H1 (cell line): ENCODE data around the gene PHACTR1. TPM values are rescaled to one million over a fixed set of nuclear protein-coding genes. Genes with fewer than 3 reads are reported as not detected.

Source experiments
- CTCF ChIA-PET: fragments of 300-600 bp; sonication (Branson Sonifier 250); formaldehyde crosslinking; loops from one replicate; lab custom pipeline; 2021; ENCODE audit not compliant: partially characterized antibody; lab: Charles Lee
- POLR2A ChIA-PET: fragments of 300-600 bp; sonication (Branson Sonifier 250); formaldehyde crosslinking; loops from one replicate; lab custom pipeline; 2021; ENCODE audit warnings: inconsistent platforms; ENCODE audit not compliant: partially characterized antibody; lab: Charles Lee
- DNase-seq, 2 experiments: peaks; one replicate each; pipeline versions ENCODE4 v3.0.0 to v3.0.0-alpha.2; 2010 to 2022; ENCODE audit warnings: low spot score in 2 of 2, low read depth in 1 of 2, mixed read lengths in 1 of 2
- FAIRE-seq: peaks from 2 replicates; lab custom pipeline; 2011; peaks lifted over from hg19 to GRCh38; lab: Jason Lieb, UNC
- H2AFZ ChIP-seq: 2 replicates; pipeline ENCODE4 v1.8.1; 2012; ENCODE audit warnings: low read length, inconsistent platforms
- H2AK5ac ChIP-seq: 2 replicates; pipeline ENCODE4 v1.6.1; 2013; ENCODE audit warnings: low read depth, low read length
- H2BK120ac ChIP-seq: replicated peaks from 2 replicates; pipeline ENCODE3; 2013; ENCODE audit warnings: low read depth, low read length, inconsistent platforms
- H2BK12ac ChIP-seq: 2 replicates; pipeline ENCODE4 v1.6.1; 2013; ENCODE audit warnings: low read depth, low read length
- H2BK15ac ChIP-seq: 2 replicates; pipeline ENCODE4 v1.6.1; 2013; ENCODE audit warnings: low read length
- H2BK20ac ChIP-seq: 2 replicates; pipeline ENCODE4 v1.6.1; 2013; ENCODE audit warnings: low read length
- H2BK5ac ChIP-seq: 2 replicates; pipeline ENCODE4 v1.6.1; 2013; ENCODE audit warnings: low read depth, low read length
- H3K14ac ChIP-seq: 2 replicates; pipeline ENCODE4 v1.6.1; 2013; ENCODE audit warnings: inconsistent platforms; ENCODE audit not compliant: insufficient read length
- H3K18ac ChIP-seq: 2 replicates; pipeline ENCODE4 v1.6.1; 2013; ENCODE audit warnings: low read length; ENCODE audit errors: extremely low read depth
- H3K23ac ChIP-seq: 2 replicates; pipeline ENCODE4 v1.6.1; 2013; ENCODE audit warnings: inconsistent platforms; ENCODE audit not compliant: insufficient read length
- H3K23me2 ChIP-seq: 2 replicates; pipeline ENCODE4 v1.6.1; 2013; ENCODE audit warnings: low read depth, low read length
- H3K27ac ChIP-seq: 2 replicates; pipeline ENCODE4 v1.6.1; 2011; ENCODE audit warnings: low read depth, low read length, inconsistent platforms
- H3K27me3 ChIP-seq, 4 experiments: replicated peaks in 1 of 4; 1 replicate in 1 of 4; 2 replicates in 3 of 4; pipeline versions ENCODE4 v1.6.1 to v1.8.1; 2011 to 2013; ENCODE audit warnings: low read length in 3 of 4, mild to moderate bottlenecking in 3 of 4, inconsistent platforms in 2 of 4, mixed read lengths in 2 of 4, moderate library complexity in 1 of 4; ENCODE audit not compliant: control insufficient read depth in 3 of 4, insufficient read depth in 3 of 4; ENCODE audit errors: extremely low read depth in 1 of 4
- H3K36me3 ChIP-seq, 4 experiments: 2 replicates each; pipeline versions ENCODE4 v1.6.1 to v1.8.1; 2011 to 2013; ENCODE audit warnings: mild to moderate bottlenecking in 4 of 4, low read length in 3 of 4, moderate library complexity in 2 of 4, control low read depth in 1 of 4, inconsistent platforms in 1 of 4; ENCODE audit not compliant: insufficient read depth in 4 of 4, control insufficient read depth in 2 of 4
- H3K4ac ChIP-seq: replicated peaks from 2 replicates; pipeline ENCODE3; 2013; ENCODE audit warnings: low read length, low read depth, mixed read lengths, inconsistent platforms; ENCODE audit not compliant: insufficient read length
- H3K4me1 ChIP-seq, 4 experiments: replicated peaks in 1 of 4; 1 replicate in 1 of 4; 2 replicates in 3 of 4; pipeline versions ENCODE4 v1.6.1 to v1.8.1; 2011 to 2013; ENCODE audit warnings: low read length in 3 of 4, inconsistent platforms in 2 of 4, mixed read lengths in 1 of 4; ENCODE audit not compliant: insufficient read depth in 4 of 4, control insufficient read depth in 3 of 4
- H3K4me2 ChIP-seq, 2 experiments: 2 replicates each; pipeline versions ENCODE4 v1.6.1 to v1.8.1; 2011 to 2013; ENCODE audit warnings: low read depth in 2 of 2, low read length in 2 of 2, control low read depth in 1 of 2, inconsistent platforms in 1 of 2, mild to moderate bottlenecking in 1 of 2; ENCODE audit not compliant: insufficient read depth in 1 of 2
- H3K4me3 ChIP-seq, 4 experiments: fragments of 200-600, 300-600 bp in 1 of 4; sonication (generic), shearing (Covaris generic), sonication (Bioruptor Twin) in 1 of 4; 2 replicates each; pipeline versions ENCODE4 v1.5.1 to v1.8.1; 2011 to 2016; ENCODE audit warnings: low read length in 4 of 4, low read depth in 3 of 4, control low read depth in 2 of 4, inconsistent platforms in 2 of 4, mild to moderate bottlenecking in 2 of 4, mixed read lengths in 1 of 4, moderate library complexity in 1 of 4; ENCODE audit not compliant: insufficient read depth in 2 of 4; ENCODE audit errors: extremely low read depth in 1 of 4
- H3K56ac ChIP-seq: replicated peaks from 2 replicates; pipeline ENCODE3; 2013; ENCODE audit warnings: low read depth, mild to moderate bottlenecking, mixed read lengths, low read length, inconsistent platforms; ENCODE audit not compliant: insufficient read length
- H3K79me1 ChIP-seq: 2 replicates; pipeline ENCODE4 v1.6.1; 2013; ENCODE audit warnings: low read depth, low read length, control low read depth
- H3K79me2 ChIP-seq, 2 experiments: 2 replicates each; pipeline versions ENCODE4 v1.6.1 to v1.8.1; 2012 to 2013; ENCODE audit warnings: low read length in 2 of 2, mild to moderate bottlenecking in 2 of 2, inconsistent platforms in 1 of 2; ENCODE audit not compliant: insufficient read depth in 2 of 2, control insufficient read depth in 1 of 2
- H3K9ac ChIP-seq, 4 experiments: replicated peaks in 1 of 4; 1 replicate in 1 of 4; 2 replicates in 3 of 4; pipeline versions ENCODE4 v1.6.1 to v1.8.1; 2011 to 2013; ENCODE audit warnings: low read depth in 3 of 4, low read length in 3 of 4, control low read depth in 2 of 4, mild to moderate bottlenecking in 2 of 4, moderate library complexity in 2 of 4, inconsistent platforms in 1 of 4; ENCODE audit errors: extremely low read depth in 1 of 4
- H3K9me3 ChIP-seq, 2 experiments: 2 replicates each; pipeline versions ENCODE4 v1.6.1 to v1.8.1; 2012 to 2013; ENCODE audit warnings: mild to moderate bottlenecking in 2 of 2, moderate library complexity in 2 of 2, control low read depth in 1 of 2, inconsistent platforms in 1 of 2, low read depth in 1 of 2, low read length in 1 of 2, mixed read lengths in 1 of 2; ENCODE audit not compliant: insufficient read depth in 2 of 2
- H4K20me1 ChIP-seq, 2 experiments: replicated peaks in 1 of 2; 2 replicates each; pipeline versions ENCODE3 to v1.8.1; 2011 to 2013; ENCODE audit warnings: inconsistent platforms in 2 of 2, low read length in 2 of 2, mild to moderate bottlenecking in 1 of 2; ENCODE audit not compliant: insufficient read depth in 2 of 2, control insufficient read depth in 1 of 2
- H4K5ac ChIP-seq: 2 replicates; pipeline ENCODE4 v1.6.1; 2013; ENCODE audit warnings: low read length, low read depth, mixed read lengths, inconsistent platforms; ENCODE audit not compliant: insufficient read length
- H4K8ac ChIP-seq: 2 replicates; pipeline ENCODE4 v1.8.0; 2013; ENCODE audit warnings: mild to moderate bottlenecking, moderate library complexity, low read length, inconsistent platforms; ENCODE audit not compliant: insufficient read depth; ENCODE audit errors: extremely low read depth
- H4K91ac ChIP-seq: replicated peaks from 2 replicates; pipeline ENCODE3; 2013; ENCODE audit warnings: low read length, mixed read lengths, inconsistent platforms; ENCODE audit not compliant: insufficient read length
- BACH1 ChIP-seq: IDR thresholded peaks from 2 replicates; pipeline ENCODE4 v1.6.1; 2012; ENCODE audit warnings: low read length, improper control_type of control experiment
- KDM5A ChIP-seq: fragments of 200-600 bp; IDR thresholded peaks from 2 replicates; pipeline ENCODE4 v1.7.1; 2012; ENCODE audit warnings: mild to moderate bottlenecking, low read length, inconsistent platforms, mixed read lengths
- MAX ChIP-seq: IDR thresholded peaks from 2 replicates; pipeline ENCODE4 v1.6.1; 2012; ENCODE audit warnings: inconsistent platforms
- RNF2 ChIP-seq: fragments of 200-900, 300-1000 bp; sonication (generic); IDR thresholded peaks from 2 replicates; pipeline ENCODE4 v1.7.1; 2016; ENCODE audit warnings: borderline replicate concordance, low read depth, mild to moderate bottlenecking, antibody characterized with exemption, low read length; ENCODE audit not compliant: poor library complexity, severe bottlenecking; ENCODE audit errors: missing control alignments
- RXRA ChIP-seq: IDR thresholded peaks from 2 replicates; pipeline ENCODE4 v1.6.1; 2011; ENCODE audit warnings: low read depth, mild to moderate bottlenecking, low read length, moderate library complexity; ENCODE audit not compliant: insufficient read depth
- TAF7 ChIP-seq: optimal IDR thresholded peaks from 2 replicates; pipeline ENCODE3; 2011; ENCODE audit warnings: low read depth, mild to moderate bottlenecking, inconsistent platforms, low read length, moderate library complexity, borderline replicate concordance
- WGBS, 2 experiments: shearing (Covaris generic) in 1 of 2; methylation state at CpG; one replicate each; pipeline versions ENCODE4 v1.1.6 to v1.1.7; 2013 to 2015; ENCODE audit warnings: low lambda C conversion rate in 2 of 2, mixed read lengths in 2 of 2, inconsistent platforms in 1 of 2, low coverage in 1 of 2, missing lambda C conversion rate in 1 of 2; ENCODE audit not compliant: insufficient replicate concordance in 2 of 2, insufficient coverage in 1 of 2, insufficient read length in 1 of 2; ENCODE audit errors: extremely low coverage in 1 of 2, missing lambda C conversion rate in 1 of 2; 5-methylcytosine and 5-hydroxymethylcytosine counted together
- polyA plus RNA-seq, 7 experiments: library from polyadenylated mRNA; depleted of rRNA in 3 of 7; stranded (reverse) in 5 of 7; unstranded in 2 of 7; fragments of >200 nt in 5 of 7; fragments of 200-250 nt in 2 of 7; gene quantifications; 1 replicate in 5 of 7; 2 replicates in 1 of 7; 4 replicates in 1 of 7; pipeline versions ENCODE4 v1.2.1 to v1.2.3, GENCODE V29; 2011 to 2013; ENCODE audit warnings: missing spikeins in 2 of 7, mixed read lengths in 2 of 7
- total RNA-seq: library from RNA; stranded (reverse); fragmentation: NEBNext Ultra II Directional; extraction: Animal tissue kit (Norgen Biotek cat#: 25700); gene quantifications from 2 replicates; pipeline ENCODE4 v1.2.1, GENCODE V29; 2021
- TF ChIP-seq, protein P1 (sequence below): IDR thresholded peaks from 2 replicates; pipeline ENCODE4 v1.6.1; 2011; ENCODE audit warnings: low read length, improper control_type of control experiment

PHACTR1 gene
- total and polyA plus RNA-seq, 2 of the 8 experiments (the other 6 are each of a cell fraction or from before 2014, with no cell fraction given), result 3.9 to 17.1 TPM

- H3K56ac ChIP-seq, result no peak overlapping the region
- H4K91ac ChIP-seq, result no peak overlapping the region
- no peaks in the 10 kb centered on the region for H3K79me2 ChIP-seq
- DNase-seq (no peak), FAIRE-seq (no peak)
- no peak overlapping the region for H2BK120ac ChIP-seq
- H3K14ac ChIP-seq, result no peak overlapping the region
- no peak overlapping the region for H2AFZ ChIP-seq
- 90% methylated on average over 2 of the region's 2 CpGs; no CpG with 5 or more reads in 1 of the 2 experiments for WGBS, 2 experiments
- H3K4me1 ChIP-seq, result 0 out of 7 replicates have a peak, but pooled peaks cover 0 to 1% (median 0%) of the 10 kb centered on the region in 4 experiments
- H3K4ac ChIP-seq, result no peak overlapping the region
- H3K18ac ChIP-seq, result no peak overlapping the region
- H3K23ac ChIP-seq, result no peak overlapping the region
- ChIA-PET CTCF (interaction anchor here (0.7 to 1.6 kb wide), 3 partner anchors 10 to 176 kb away, joined by 3 to 4 read pairs (median 3); no protein-coding TSS in a partner anchor), POLR2A (no interaction called here)
- no peaks in the 10 kb centered on the region for H3K36me3 ChIP-seq
- H2BK5ac ChIP-seq, result no peak overlapping the region
- no peak overlapping the region for H2AK5ac ChIP-seq
- H4K20me1 ChIP-seq, result no peaks in the 10 kb centered on the region
- H2BK12ac ChIP-seq, result no peak overlapping the region
- no peak overlapping the region; a peak in 1 of 4 replicates for H3K4me2 ChIP-seq
- H4K5ac ChIP-seq, result no peak overlapping the region
- H2BK15ac ChIP-seq, result no peak overlapping the region
- H4K8ac ChIP-seq, result no peak overlapping the region
- H3K4me3 ChIP-seq, result no peak overlapping the region
- H2BK20ac ChIP-seq, result no peak overlapping the region
- no peaks in the 10 kb centered on the region for H3K23me2 ChIP-seq
- no peaks in the 10 kb centered on the region for H3K27me3 ChIP-seq
- no peak for TF ChIP-seq MAX
- TF ChIP-seq KDM5A, result no peak
- TF ChIP-seq RNF2, result no peak
- no peak for TF ChIP-seq RXRA
- TF ChIP-seq, protein P1, sequence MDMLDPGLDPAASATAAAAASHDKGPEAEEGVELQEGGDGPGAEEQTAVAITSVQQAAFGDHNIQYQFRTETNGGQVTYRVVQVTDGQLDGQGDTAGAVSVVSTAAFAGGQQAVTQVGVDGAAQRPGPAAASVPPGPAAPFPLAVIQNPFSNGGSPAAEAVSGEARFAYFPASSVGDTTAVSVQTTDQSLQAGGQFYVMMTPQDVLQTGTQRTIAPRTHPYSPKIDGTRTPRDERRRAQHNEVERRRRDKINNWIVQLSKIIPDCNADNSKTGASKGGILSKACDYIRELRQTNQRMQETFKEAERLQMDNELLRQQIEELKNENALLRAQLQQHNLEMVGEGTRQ, result no peak
- TF ChIP-seq TAF7, result no peak
- no peak for TF ChIP-seq BACH1
- TF ChIP-seq, all 59 proteins: peak for 0
- H3K9ac ChIP-seq, result no peak overlapping the region; a peak in 1 of 7 replicates
- H3K79me1 ChIP-seq, result no peaks in the 10 kb centered on the region; the same call in 1 of the 2 replicates
- H3K9me3 ChIP-seq, result no peaks in the 10 kb centered on the region; a peak in 1 of 4 replicates
- H3K27ac ChIP-seq, result no peak overlapping the region
These were observed 97.4 kb downstream of the PHACTR1 start for GRCh38 chr6:12814015-12814414.
